Natural killer cell (primary cell): ENCODE data around the gene UBE4B. TPM values are rescaled to one million over a fixed set of nuclear protein-coding genes. Genes with fewer than 3 reads are reported as not detected.

ENCODE experiments used
- ATAC-seq, 3 donors: fragments of 150-1000 bp in 2 of 3; fragments of 200-7000 bp in 1 of 3; cut with Tn5 transposase; 1 replicate in 1 of 3; 2 replicates in 2 of 3; pipeline ENCODE4 v1.10.0; 2021; ENCODE audit warnings: mild to moderate bottlenecking in 2 of 3, moderate library complexity in 2 of 3
- DNase-seq, 2 donors: peaks; one replicate each; pipeline versions ENCODE4 v3.0.0 to v3.0.0-alpha.2; 2013 to 2021; ENCODE audit warnings: mixed read lengths in 1 of 2
- H3K27ac ChIP-seq: one replicate; pipeline ENCODE4 v1.5.1; 2013; ENCODE audit warnings: mild to moderate bottlenecking, low read length
- H3K27me3 ChIP-seq: one replicate; pipeline ENCODE4 v1.6.1; 2013; ENCODE audit warnings: low read length; ENCODE audit not compliant: control insufficient read depth, insufficient read depth
- H3K36me3 ChIP-seq: one replicate; pipeline ENCODE4 v1.6.1; 2013; ENCODE audit warnings: low read length; ENCODE audit not compliant: control insufficient read depth, insufficient read depth
- H3K4me1 ChIP-seq: one replicate; pipeline ENCODE4 v1.6.1; 2013; ENCODE audit warnings: low read length; ENCODE audit not compliant: control insufficient read depth, insufficient read depth
- H3K4me3 ChIP-seq: one replicate; pipeline ENCODE4 v1.5.1; 2013; ENCODE audit warnings: low read length
- H3K9me3 ChIP-seq: one replicate; pipeline ENCODE4 v1.6.1; 2013; ENCODE audit warnings: low read length; ENCODE audit not compliant: control insufficient read depth, insufficient read depth
- H3K27ac Mint-ChIP-seq, 2 donors: one replicate each; pipeline ENCODE4 v1.8.0; 2022; ENCODE audit warnings: mild to moderate bottlenecking in 2 of 2, mixed read lengths in 2 of 2, moderate library complexity in 1 of 2
- H3K27me3 Mint-ChIP-seq, 2 donors: one replicate each; pipeline ENCODE4 v1.8.0; 2022; ENCODE audit warnings: low read depth in 2 of 2, mixed read lengths in 2 of 2
- H3K36me3 Mint-ChIP-seq: one replicate; pipeline ENCODE4 v1.8.0; 2022; ENCODE audit warnings: mixed read lengths
- H3K4me1 Mint-ChIP-seq, 2 donors: one replicate each; pipeline ENCODE4 v1.8.0; 2022; ENCODE audit warnings: mixed read lengths in 2 of 2
- H3K4me3 Mint-ChIP-seq: one replicate; pipeline ENCODE4 v1.8.0; 2022; ENCODE audit warnings: mild to moderate bottlenecking, moderate library complexity, mixed read lengths
- H3K9me3 Mint-ChIP-seq, 2 donors: one replicate each; pipeline ENCODE4 v1.8.0; 2022; ENCODE audit warnings: mixed read lengths in 2 of 2
- CTCF ChIP-seq: fragments of 200-600 bp; IDR thresholded peaks from one replicate; pipeline ENCODE4 v1.8.0; 2022; ENCODE audit warnings: antibody characterized with exemption
- WGBS: methylation state at CpG from one replicate; pipeline ENCODE4 v1.1.7; 2013; ENCODE audit warnings: missing lambda C conversion rate; ENCODE audit not compliant: insufficient coverage; 5-methylcytosine and 5-hydroxymethylcytosine counted together
- intact Hi-C: fragments of 100-400 bp; cut with micrococcal nuclease; formaldehyde crosslinking; loops from one replicate; pipeline ENCODE4 v1.14.2; 2022
- total RNA-seq, 4 donors: library from RNA; stranded (reverse); fragments of 120-200 nt in 1 of 4; gene quantifications; one replicate each; pipeline versions ENCODE4 v1.2.3 to v1.2.4, GENCODE V29; 2013 to 2022

Gene UBE4B
- total RNA-seq, 3 donors from 2014 or later (not counting 1 experiment from before 2014, with no cell fraction given): 37.0 to 48.0 (median 41.4) TPM

GRCh38 chr1:10213186-10213705 lies 180.5 kb downstream of the UBE4B start:
- no peaks in the 10 kb centered on the region for H3K9me3 Mint-ChIP-seq
- Histone ChIP-seq H3K4me3 (no peak overlapping the region), H3K27ac (no peak overlapping the region), H3K9me3 (no peaks in the 10 kb centered on the region), H3K27me3 (peaks cover 4% of the 10 kb centered on the region), H3K36me3 (no peaks in the 10 kb centered on the region), H3K4me1 (peaks cover 15% of the 10 kb centered on the region)
- no peak for TF ChIP-seq CTCF
- H3K27ac Mint-ChIP-seq: peak overlapping the region in 1 of 2 donors; percentile 10
- peak overlapping the region; percentile 32 for H3K4me3 Mint-ChIP-seq
- H3K4me1 Mint-ChIP-seq: peaks cover 41 to 52% of the 10 kb centered on the region in 2 donors
- no peaks in the 10 kb centered on the region for H3K36me3 Mint-ChIP-seq
- 98% methylated on average over 3 of the region's 3 CpGs for WGBS
- no peak for DNase-seq
- no peak for ATAC-seq
- no peaks in the 10 kb centered on the region for H3K27me3 Mint-ChIP-seq
- intact Hi-C loops: no loop called here

GRCh38 chr1:10216090-10216749 lies 183.5 kb downstream of the UBE4B start:
- intact Hi-C loops: no loop called here
- ATAC-seq (peak; percentile 39 to 54 (median 44)), DNase-seq (no peak)
- H3K9me3 ChIP-seq: no peaks in the 10 kb centered on the region
- peaks cover 7% of the 10 kb centered on the region for H3K4me1 ChIP-seq
- 51% methylated on average over 7 of the region's 7 CpGs for WGBS
- H3K27me3 ChIP-seq: no peaks in the 10 kb centered on the region
- TF ChIP-seq CTCF: no peak
- H3K4me3 Mint-ChIP-seq: no peak overlapping the region
- H3K27ac Mint-ChIP-seq: peak overlapping the region; percentile 6 to 31
- H3K4me1 Mint-ChIP-seq: peaks cover 37 to 45% of the 10 kb centered on the region in 2 donors
- H3K36me3 Mint-ChIP-seq: no peaks in the 10 kb centered on the region
- H3K27me3 Mint-ChIP-seq: no peaks in the 10 kb centered on the region
- no peaks in the 10 kb centered on the region for H3K36me3 ChIP-seq
- H3K9me3 Mint-ChIP-seq: no peaks in the 10 kb centered on the region
- no peak overlapping the region for H3K27ac ChIP-seq
- no peak overlapping the region for H3K4me3 ChIP-seq

- Mint-ChIP-seq H3K4me3 (no peak overlapping the region), H3K36me3 (no peaks in the 10 kb centered on the region), H3K4me1 (peaks cover 30 to 33% of the 10 kb centered on the region in 2 donors), H3K27ac (peak overlapping the region in 1 of 2 donors; percentile 17), H3K9me3 (no peaks in the 10 kb centered on the region), H3K27me3 (no peaks in the 10 kb centered on the region)
- intact Hi-C loops: no loop called here
- Histone ChIP-seq H3K4me1 (no peaks in the 10 kb centered on the region), H3K27ac (no peak overlapping the region), H3K4me3 (no peak overlapping the region), H3K9me3 (no peaks in the 10 kb centered on the region), H3K36me3 (no peaks in the 10 kb centered on the region), H3K27me3 (no peaks in the 10 kb centered on the region)
- WGBS: 91% methylated on average over 4 of the region's 5 CpGs
- ATAC-seq: no peak
- no peak for TF ChIP-seq CTCF
- no peak for DNase-seq
Observed at GRCh38 chr1:10217748-10218441, 185.1 kb downstream of the UBE4B start.
